Liver (tissue), 9 donors: ENCODE results near the gene SMG6. TPM values are rescaled to one million over a fixed set of nuclear protein-coding genes. Genes with fewer than 3 reads are reported as not detected.

Experiments used
- DNase-seq: peaks from one replicate; pipeline ENCODE4 v3.0.0-alpha.2; 2017; ENCODE audit warnings: low spot score
- H3K27ac ChIP-seq, 2 donors: one replicate each; pipeline ENCODE4 v1.7.0; 2013; ENCODE audit warnings: inconsistent platforms in 2 of 2, low read length in 2 of 2, control low read depth in 1 of 2, low read depth in 1 of 2, mild to moderate bottlenecking in 1 of 2
- H3K27me3 ChIP-seq, 4 donors: one replicate each; pipeline versions ENCODE4 v1.6.1 to v1.7.0; 2013; ENCODE audit warnings: low read length in 3 of 4, inconsistent platforms in 1 of 4, mild to moderate bottlenecking in 1 of 4, moderate library complexity in 1 of 4; ENCODE audit not compliant: control insufficient read depth in 4 of 4, insufficient read depth in 4 of 4
- H3K36me3 ChIP-seq, 4 donors: one replicate each; pipeline versions ENCODE4 v1.6.1 to v1.7.0; 2013; ENCODE audit warnings: low read length in 3 of 4, mild to moderate bottlenecking in 3 of 4, low read depth in 1 of 4, moderate library complexity in 1 of 4; ENCODE audit not compliant: control insufficient read depth in 4 of 4, insufficient read depth in 3 of 4
- H3K4me1 ChIP-seq, 4 donors: one replicate each; pipeline versions ENCODE4 v1.6.1 to v1.7.0; 2013; ENCODE audit warnings: low read length in 3 of 4, mild to moderate bottlenecking in 3 of 4, moderate library complexity in 1 of 4; ENCODE audit not compliant: control insufficient read depth in 4 of 4, insufficient read depth in 4 of 4
- H3K4me3 ChIP-seq, 3 donors: one replicate each; pipeline versions ENCODE4 v1.6.1 to v1.7.0; 2013; ENCODE audit warnings: low read length in 3 of 3, control low read depth in 1 of 3, low read depth in 1 of 3, mild to moderate bottlenecking in 1 of 3
- H3K9ac ChIP-seq, 2 donors: one replicate each; pipeline ENCODE4 v1.7.0; 2013; ENCODE audit warnings: low read length in 2 of 2, mild to moderate bottlenecking in 2 of 2, moderate library complexity in 2 of 2, control low read depth in 1 of 2, low read depth in 1 of 2
- H3K9me3 ChIP-seq, 4 donors: one replicate each; pipeline versions ENCODE4 v1.6.1 to v1.7.0; 2013; ENCODE audit warnings: low read length in 3 of 4; ENCODE audit not compliant: control insufficient read depth in 4 of 4
- EGR1 ChIP-seq, 2 donors: IDR thresholded peaks; 2 replicates each; pipeline ENCODE4 v1.6.1; 2016 to 2018; ENCODE audit warnings: antibody characterized with exemption in 2 of 2, low read depth in 2 of 2
- FOXA1 ChIP-seq: IDR thresholded peaks from 2 replicates; pipeline ENCODE4 v1.6.1; 2016; ENCODE audit warnings: antibody characterized with exemption
- FOXA2 ChIP-seq: IDR thresholded peaks from 2 replicates; pipeline ENCODE4 v1.6.1; 2016; ENCODE audit warnings: antibody characterized with exemption
- GABPA ChIP-seq, 2 donors: IDR thresholded peaks in 1 of 2; conservative IDR thresholded peaks in 1 of 2; 2 replicates each; pipeline ENCODE4 v1.6.1; 2016; ENCODE audit warnings: antibody characterized with exemption in 2 of 2, mild to moderate bottlenecking in 1 of 2, moderate library complexity in 1 of 2
- HNF4A ChIP-seq, 2 donors: conservative IDR thresholded peaks; 2 replicates each; pipeline ENCODE4 v1.6.1; 2016; ENCODE audit warnings: antibody characterized with exemption in 2 of 2, mild to moderate bottlenecking in 2 of 2
- HNF4G ChIP-seq: IDR thresholded peaks from 2 replicates; pipeline ENCODE4 v1.6.1; 2016; ENCODE audit warnings: antibody characterized with exemption
- JUND ChIP-seq, 2 donors: IDR thresholded peaks; 2 replicates each; pipeline ENCODE4 v1.6.1; 2016; ENCODE audit warnings: antibody characterized with exemption in 2 of 2
- NR2F2 ChIP-seq: IDR thresholded peaks from 2 replicates; pipeline ENCODE4 v1.6.1; 2016; ENCODE audit warnings: antibody characterized with exemption
- RAD21 ChIP-seq, 2 donors: IDR thresholded peaks; 2 replicates each; pipeline ENCODE4 v1.6.1; 2016; ENCODE audit warnings: antibody characterized with exemption in 2 of 2, mild to moderate bottlenecking in 2 of 2
- RXRA ChIP-seq, 2 donors: IDR thresholded peaks; 2 replicates each; pipeline ENCODE4 v1.6.1; 2017 to 2018; ENCODE audit warnings: antibody characterized with exemption in 2 of 2, mild to moderate bottlenecking in 1 of 2
- SP1 ChIP-seq: IDR thresholded peaks from 2 replicates; pipeline ENCODE4 v1.6.1; 2018; ENCODE audit warnings: antibody characterized with exemption, mild to moderate bottlenecking
- TAF1 ChIP-seq: conservative IDR thresholded peaks from 2 replicates; pipeline ENCODE4 v1.6.1; 2016; ENCODE audit warnings: antibody characterized with exemption, mild to moderate bottlenecking
- YY1 ChIP-seq: IDR thresholded peaks from 2 replicates; pipeline ENCODE4 v1.6.1; 2016; ENCODE audit warnings: antibody characterized with exemption, mild to moderate bottlenecking
- WGBS: extraction: QIAGEN DNeasy Blood & Tissue Kit; methylation state at CpG from one replicate; pipeline ENCODE4 v1.1.7; 2013; 5-methylcytosine and 5-hydroxymethylcytosine counted together
- polyA plus RNA-seq, 2 donors: library from polyadenylated mRNA; stranded (reverse) in 1 of 2; unstranded in 1 of 2; fragments of 200-250 nt in 1 of 2; fragments of >200 nt in 1 of 2; fragmentation: Nextera tagmentation in 1 of 2; extraction: Ambion mirVana in 1 of 2; gene quantifications; one replicate each; pipeline versions ENCODE4 v1.2.1 to v1.2.3, GENCODE V29; 2013 to 2015
- total RNA-seq, 2 donors: library from RNA; depleted of rRNA; stranded (reverse); fragments of >200 nt; gene quantifications; one replicate each; pipeline ENCODE4 v1.2.3, GENCODE V29; 2014
- TF ChIP-seq, protein P1 (sequence below): IDR thresholded peaks from 2 replicates; pipeline ENCODE4 v1.6.1; 2016; ENCODE audit warnings: antibody characterized with exemption
- TF ChIP-seq, protein P2 (sequence below): IDR thresholded peaks from 2 replicates; pipeline ENCODE4 v1.6.1; 2016; ENCODE audit warnings: antibody characterized with exemption
- TF ChIP-seq, protein P3 (sequence below): fragments of 150-350 bp; IDR thresholded peaks from 2 replicates; pipeline ENCODE4 v1.5.1; 2017; ENCODE audit warnings: improper control_type of control experiment, low read depth, low read length; ENCODE audit not compliant: missing input control
- TF ChIP-seq, protein P4 (sequence below): IDR thresholded peaks from 2 replicates; pipeline ENCODE4 v1.6.1; 2016; ENCODE audit warnings: antibody characterized with exemption, mild to moderate bottlenecking
- TF ChIP-seq, protein P5 (sequence below): IDR thresholded peaks from 2 replicates; pipeline ENCODE4 v1.6.1; 2016; ENCODE audit warnings: antibody characterized with exemption
- donor health status: healthy.
- donor health status: healthy.
- donor health status: healthy.
- donor health status: healthy.
- donor health status: healthy.

Gene SMG6
- total and polyA plus RNA-seq, 4 donors: 4.9 to 12.0 (median 8.2) TPM

DNA sequence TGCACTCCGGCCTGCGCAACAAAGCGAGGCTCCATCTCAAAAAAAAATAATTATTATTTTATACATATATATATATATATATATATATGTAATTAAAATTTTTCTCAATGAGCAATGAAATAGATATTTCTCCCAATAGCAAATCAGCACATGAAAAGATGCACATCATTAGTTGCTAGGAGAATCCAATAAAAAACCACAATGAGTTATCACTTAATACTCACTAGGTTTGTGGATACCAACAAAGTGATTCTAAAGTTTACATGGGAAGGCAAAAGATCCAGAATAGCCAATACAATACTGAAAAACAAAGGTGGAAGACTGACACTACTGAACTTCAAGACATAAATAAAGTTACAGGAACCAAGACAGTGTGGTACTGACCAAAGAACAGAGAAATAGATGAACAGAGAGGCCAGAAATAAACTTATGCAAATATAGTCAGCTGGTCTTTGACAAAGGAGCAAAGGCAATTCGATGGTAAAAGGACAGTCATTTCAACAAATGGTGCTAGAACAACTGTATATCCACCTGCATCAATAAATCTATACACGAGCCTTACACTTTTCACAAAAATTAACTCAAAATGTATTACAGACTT, 13.6 kb downstream of the SMG6 start:
- H3K27me3 ChIP-seq: no peaks in the 10 kb centered on the region
- 96% methylated on average over 5 of the region's 5 CpGs for WGBS
- H3K9ac ChIP-seq: no peak overlapping the region
- no peak overlapping the region for H3K27ac ChIP-seq
- H3K9me3 ChIP-seq: no peaks in the 10 kb centered on the region
- no peak for DNase-seq
- no peak overlapping the region for H3K4me3 ChIP-seq
- H3K36me3 ChIP-seq: peaks cover 8 to 49% (median 35%) of the 10 kb centered on the region in 4 donors
- TF ChIP-seq RXRA (IDR thresholded peaks at IDR 0.05) (no peak), NR2F2 (no peak), RAD21 (IDR thresholded peaks at IDR 0.05) (no peak), YY1 (no peak), HNF4A (conservative IDR thresholded peaks at IDR 0.05) (no peak), FOXA2 (no peak), TAF1 (no peak), GABPA (IDR thresholded peaks at IDR 0.05 in 1 of 2, conservative IDR thresholded peaks at IDR 0.05 in 1 of 2) (no peak), JUND (IDR thresholded peaks at IDR 0.05) (no peak), EGR1 (IDR thresholded peaks at IDR 0.05; ENCODE audit: low read depth in 2 of 2) (no peak), HNF4G (no peak), SP1 (no peak), FOXA1 (no peak)
- TF ChIP-seq, protein P1, sequence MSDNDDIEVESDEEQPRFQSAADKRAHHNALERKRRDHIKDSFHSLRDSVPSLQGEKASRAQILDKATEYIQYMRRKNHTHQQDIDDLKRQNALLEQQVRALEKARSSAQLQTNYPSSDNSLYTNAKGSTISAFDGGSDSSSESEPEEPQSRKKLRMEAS: no peak
- TF ChIP-seq, protein P2, sequence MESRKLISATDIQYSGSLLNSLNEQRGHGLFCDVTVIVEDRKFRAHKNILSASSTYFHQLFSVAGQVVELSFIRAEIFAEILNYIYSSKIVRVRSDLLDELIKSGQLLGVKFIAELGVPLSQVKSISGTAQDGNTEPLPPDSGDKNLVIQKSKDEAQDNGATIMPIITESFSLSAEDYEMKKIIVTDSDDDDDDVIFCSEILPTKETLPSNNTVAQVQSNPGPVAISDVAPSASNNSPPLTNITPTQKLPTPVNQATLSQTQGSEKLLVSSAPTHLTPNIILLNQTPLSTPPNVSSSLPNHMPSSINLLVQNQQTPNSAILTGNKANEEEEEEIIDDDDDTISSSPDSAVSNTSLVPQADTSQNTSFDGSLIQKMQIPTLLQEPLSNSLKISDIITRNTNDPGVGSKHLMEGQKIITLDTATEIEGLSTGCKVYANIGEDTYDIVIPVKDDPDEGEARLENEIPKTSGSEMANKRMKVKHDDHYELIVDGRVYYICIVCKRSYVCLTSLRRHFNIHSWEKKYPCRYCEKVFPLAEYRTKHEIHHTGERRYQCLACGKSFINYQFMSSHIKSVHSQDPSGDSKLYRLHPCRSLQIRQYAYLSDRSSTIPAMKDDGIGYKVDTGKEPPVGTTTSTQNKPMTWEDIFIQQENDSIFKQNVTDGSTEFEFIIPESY: no peak
- TF ChIP-seq, protein P3, sequence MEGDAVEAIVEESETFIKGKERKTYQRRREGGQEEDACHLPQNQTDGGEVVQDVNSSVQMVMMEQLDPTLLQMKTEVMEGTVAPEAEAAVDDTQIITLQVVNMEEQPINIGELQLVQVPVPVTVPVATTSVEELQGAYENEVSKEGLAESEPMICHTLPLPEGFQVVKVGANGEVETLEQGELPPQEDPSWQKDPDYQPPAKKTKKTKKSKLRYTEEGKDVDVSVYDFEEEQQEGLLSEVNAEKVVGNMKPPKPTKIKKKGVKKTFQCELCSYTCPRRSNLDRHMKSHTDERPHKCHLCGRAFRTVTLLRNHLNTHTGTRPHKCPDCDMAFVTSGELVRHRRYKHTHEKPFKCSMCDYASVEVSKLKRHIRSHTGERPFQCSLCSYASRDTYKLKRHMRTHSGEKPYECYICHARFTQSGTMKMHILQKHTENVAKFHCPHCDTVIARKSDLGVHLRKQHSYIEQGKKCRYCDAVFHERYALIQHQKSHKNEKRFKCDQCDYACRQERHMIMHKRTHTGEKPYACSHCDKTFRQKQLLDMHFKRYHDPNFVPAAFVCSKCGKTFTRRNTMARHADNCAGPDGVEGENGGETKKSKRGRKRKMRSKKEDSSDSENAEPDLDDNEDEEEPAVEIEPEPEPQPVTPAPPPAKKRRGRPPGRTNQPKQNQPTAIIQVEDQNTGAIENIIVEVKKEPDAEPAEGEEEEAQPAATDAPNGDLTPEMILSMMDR: no peak
- TF ChIP-seq, protein P4, sequence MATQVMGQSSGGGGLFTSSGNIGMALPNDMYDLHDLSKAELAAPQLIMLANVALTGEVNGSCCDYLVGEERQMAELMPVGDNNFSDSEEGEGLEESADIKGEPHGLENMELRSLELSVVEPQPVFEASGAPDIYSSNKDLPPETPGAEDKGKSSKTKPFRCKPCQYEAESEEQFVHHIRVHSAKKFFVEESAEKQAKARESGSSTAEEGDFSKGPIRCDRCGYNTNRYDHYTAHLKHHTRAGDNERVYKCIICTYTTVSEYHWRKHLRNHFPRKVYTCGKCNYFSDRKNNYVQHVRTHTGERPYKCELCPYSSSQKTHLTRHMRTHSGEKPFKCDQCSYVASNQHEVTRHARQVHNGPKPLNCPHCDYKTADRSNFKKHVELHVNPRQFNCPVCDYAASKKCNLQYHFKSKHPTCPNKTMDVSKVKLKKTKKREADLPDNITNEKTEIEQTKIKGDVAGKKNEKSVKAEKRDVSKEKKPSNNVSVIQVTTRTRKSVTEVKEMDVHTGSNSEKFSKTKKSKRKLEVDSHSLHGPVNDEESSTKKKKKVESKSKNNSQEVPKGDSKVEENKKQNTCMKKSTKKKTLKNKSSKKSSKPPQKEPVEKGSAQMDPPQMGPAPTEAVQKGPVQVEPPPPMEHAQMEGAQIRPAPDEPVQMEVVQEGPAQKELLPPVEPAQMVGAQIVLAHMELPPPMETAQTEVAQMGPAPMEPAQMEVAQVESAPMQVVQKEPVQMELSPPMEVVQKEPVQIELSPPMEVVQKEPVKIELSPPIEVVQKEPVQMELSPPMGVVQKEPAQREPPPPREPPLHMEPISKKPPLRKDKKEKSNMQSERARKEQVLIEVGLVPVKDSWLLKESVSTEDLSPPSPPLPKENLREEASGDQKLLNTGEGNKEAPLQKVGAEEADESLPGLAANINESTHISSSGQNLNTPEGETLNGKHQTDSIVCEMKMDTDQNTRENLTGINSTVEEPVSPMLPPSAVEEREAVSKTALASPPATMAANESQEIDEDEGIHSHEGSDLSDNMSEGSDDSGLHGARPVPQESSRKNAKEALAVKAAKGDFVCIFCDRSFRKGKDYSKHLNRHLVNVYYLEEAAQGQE: no peak
- TF ChIP-seq, protein P5, sequence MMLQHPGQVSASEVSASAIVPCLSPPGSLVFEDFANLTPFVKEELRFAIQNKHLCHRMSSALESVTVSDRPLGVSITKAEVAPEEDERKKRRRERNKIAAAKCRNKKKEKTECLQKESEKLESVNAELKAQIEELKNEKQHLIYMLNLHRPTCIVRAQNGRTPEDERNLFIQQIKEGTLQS: no peak
- no peaks in the 10 kb centered on the region for H3K4me1 ChIP-seq
